K562 (cell line): ENCODE data around the gene ANK3. TPM values are rescaled to one million over a fixed set of nuclear protein-coding genes. Genes with fewer than 3 reads are reported as not detected.

Source experiments
- CCAR2 ChIP-seq: fragments of 200-400 bp; formaldehyde crosslinking; IDR thresholded peaks from 2 replicates; pipeline ENCODE4 v1.6.1; 2017; ENCODE audit warnings: mild to moderate bottlenecking, low read depth, low read length
- CREM ChIP-seq: IDR thresholded peaks from 2 replicates; pipeline ENCODE4 v1.6.1; 2014; ENCODE audit warnings: antibody characterized with exemption, low read depth
- FOXK1 ChIP-seq: sonication (generic); formaldehyde crosslinking; IDR thresholded peaks from 2 replicates; pipeline ENCODE4 v1.8.0; 2022; ENCODE audit warnings: missing genetic modification reagents, mild to moderate bottlenecking, borderline replicate concordance
- GABPA ChIP-seq: fragments of 200-800 bp; sonication (Bioruptor generic); conservative IDR thresholded peaks from 2 replicates; pipeline ENCODE4 v1.6.1; 2016; ENCODE audit warnings: low read depth, missing genetic modification characterization, missing compliant biosample characterization
- MBD2 ChIP-seq: sonication (generic); IDR thresholded peaks from 2 replicates; pipeline ENCODE4 v1.6.1; 2016; ENCODE audit warnings: low read depth, borderline replicate concordance
- NRF1 ChIP-seq, 2 experiments: fragments of 450-650 bp; IDR thresholded peaks in 1 of 2; conservative IDR thresholded peaks in 1 of 2; 2 replicates each; pipeline ENCODE4 v1.6.1; 2014; ENCODE audit warnings: mild to moderate bottlenecking in 2 of 2
- RBM34 ChIP-seq: fragments of 200-400 bp; formaldehyde crosslinking; IDR thresholded peaks from 2 replicates; pipeline ENCODE4 v1.6.1; 2018; ENCODE audit warnings: low read length, borderline replicate concordance; ENCODE audit not compliant: insufficient read depth
- SIN3A ChIP-seq, 2 experiments: fragments of 150-350 bp in 1 of 2; IDR thresholded peaks; 2 replicates each; pipeline ENCODE4 v1.6.1; 2011 to 2016; ENCODE audit warnings: borderline replicate concordance in 2 of 2, low read depth in 2 of 2, low read length in 2 of 2, mild to moderate bottlenecking in 2 of 2, moderate library complexity in 2 of 2; ENCODE audit not compliant: control insufficient read depth in 1 of 2
- polyA plus RNA-seq, 8 experiments: library from polyadenylated mRNA; depleted of rRNA in 4 of 8; stranded (reverse) in 5 of 8; unstranded in 3 of 8; fragments of >200 nt; fragmentation: Nextera tagmentation in 2 of 8; fragmentation: Illumina TruSeq in 1 of 8; extraction: Ambion mirVana in 2 of 8; extraction: Trizol in 1 of 8; gene quantifications; 2 replicates each; pipeline versions ENCODE4 v1.2.1 to v1.2.3, GENCODE V29; 2011 to 2014; ENCODE audit warnings: inconsistent platforms in 1 of 8, missing spikeins in 1 of 8
- total RNA-seq, 7 experiments: library from RNA; depleted of rRNA in 6 of 7; stranded (reverse); fragments of >200 nt in 6 of 7; fragmentation: Illumina TruSeq in 2 of 7; extraction: Trizol in 2 of 7; gene quantifications; 2 replicates each; pipeline versions ENCODE4 v1.2.1 to v1.2.3, GENCODE V29; 2011 to 2021; ENCODE audit warnings: low replicate concordance in 1 of 7
- TF ChIP-seq, protein P1 (sequence below): fragments of 250-450 bp; sonication (Bioruptor Pico); IDR thresholded peaks from 2 replicates; pipeline ENCODE4 v1.4.0; 2020
- TF ChIP-seq, protein P2 (sequence below): fragments of 450-650 bp; conservative IDR thresholded peaks from 2 replicates; pipeline ENCODE4 v1.6.1; 2016; ENCODE audit warnings: missing genetic modification characterization, low read depth, mild to moderate bottlenecking, control low read depth, missing compliant biosample characterization
- TF ChIP-seq, protein P3 (sequence below), 2 experiments: fragments of 150-350 bp in 1 of 2; IDR thresholded peaks; 2 replicates each; pipeline ENCODE4 v1.6.1; 2012 to 2016; ENCODE audit warnings: low read depth in 2 of 2, low read length in 2 of 2, mild to moderate bottlenecking in 1 of 2, moderate library complexity in 1 of 2
- TF ChIP-seq, protein P4 (sequence below): fragments of 250-450 bp; sonication (Bioruptor Pico); IDR thresholded peaks from 2 replicates; pipeline ENCODE4 v1.5.0; 2020; ENCODE audit warnings: mild to moderate bottlenecking, borderline replicate concordance

Gene ANK3
- total and polyA plus RNA-seq, 9 of the 15 experiments (the other 6 are each of a cell fraction or from before 2014, with no cell fraction given) = 10.0 to 32.3 (median 17.9) TPM

DNA sequence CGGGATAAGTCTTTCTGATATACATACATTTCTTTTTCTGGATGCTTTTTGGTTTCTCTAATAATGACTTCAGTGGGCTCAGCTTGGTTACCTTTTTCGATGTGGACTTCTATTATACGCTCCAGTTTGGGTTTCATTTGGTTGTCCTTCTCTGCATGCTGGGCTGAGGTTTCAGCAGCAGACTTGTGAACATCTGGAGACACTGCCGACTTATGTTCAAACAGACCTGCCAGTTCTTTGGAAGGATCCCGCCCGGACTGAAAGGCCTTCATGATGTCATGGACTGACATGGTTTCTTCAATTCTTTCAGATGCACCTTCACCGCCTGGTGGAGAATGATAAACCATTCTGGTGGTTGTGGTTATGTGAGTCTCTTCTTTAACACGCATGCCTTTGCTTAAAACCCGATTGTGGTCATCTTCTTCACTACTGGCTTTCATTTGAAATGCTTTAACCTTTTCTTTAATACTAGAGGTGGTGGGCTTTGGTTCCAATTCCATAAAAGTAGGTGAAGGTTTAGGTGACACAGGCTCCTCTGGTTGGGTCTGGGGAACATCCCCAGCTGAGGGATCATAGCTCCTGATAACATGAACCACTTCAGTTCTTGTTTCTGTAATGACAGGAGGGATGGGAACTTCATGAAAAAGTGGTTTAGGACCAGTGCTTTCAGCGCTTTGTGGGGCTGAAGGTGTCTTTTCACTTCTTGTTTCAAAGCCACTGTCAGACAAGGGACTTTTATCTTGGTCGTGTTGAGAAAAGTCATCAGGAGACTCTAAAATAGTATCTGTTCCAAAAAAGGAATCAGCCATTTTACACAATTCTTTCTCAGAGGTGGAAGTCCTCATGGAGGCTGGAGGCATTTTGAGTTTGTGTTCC, 315.7 kb downstream of the ANK3 start (continued):
- TF ChIP-seq, protein P1, sequence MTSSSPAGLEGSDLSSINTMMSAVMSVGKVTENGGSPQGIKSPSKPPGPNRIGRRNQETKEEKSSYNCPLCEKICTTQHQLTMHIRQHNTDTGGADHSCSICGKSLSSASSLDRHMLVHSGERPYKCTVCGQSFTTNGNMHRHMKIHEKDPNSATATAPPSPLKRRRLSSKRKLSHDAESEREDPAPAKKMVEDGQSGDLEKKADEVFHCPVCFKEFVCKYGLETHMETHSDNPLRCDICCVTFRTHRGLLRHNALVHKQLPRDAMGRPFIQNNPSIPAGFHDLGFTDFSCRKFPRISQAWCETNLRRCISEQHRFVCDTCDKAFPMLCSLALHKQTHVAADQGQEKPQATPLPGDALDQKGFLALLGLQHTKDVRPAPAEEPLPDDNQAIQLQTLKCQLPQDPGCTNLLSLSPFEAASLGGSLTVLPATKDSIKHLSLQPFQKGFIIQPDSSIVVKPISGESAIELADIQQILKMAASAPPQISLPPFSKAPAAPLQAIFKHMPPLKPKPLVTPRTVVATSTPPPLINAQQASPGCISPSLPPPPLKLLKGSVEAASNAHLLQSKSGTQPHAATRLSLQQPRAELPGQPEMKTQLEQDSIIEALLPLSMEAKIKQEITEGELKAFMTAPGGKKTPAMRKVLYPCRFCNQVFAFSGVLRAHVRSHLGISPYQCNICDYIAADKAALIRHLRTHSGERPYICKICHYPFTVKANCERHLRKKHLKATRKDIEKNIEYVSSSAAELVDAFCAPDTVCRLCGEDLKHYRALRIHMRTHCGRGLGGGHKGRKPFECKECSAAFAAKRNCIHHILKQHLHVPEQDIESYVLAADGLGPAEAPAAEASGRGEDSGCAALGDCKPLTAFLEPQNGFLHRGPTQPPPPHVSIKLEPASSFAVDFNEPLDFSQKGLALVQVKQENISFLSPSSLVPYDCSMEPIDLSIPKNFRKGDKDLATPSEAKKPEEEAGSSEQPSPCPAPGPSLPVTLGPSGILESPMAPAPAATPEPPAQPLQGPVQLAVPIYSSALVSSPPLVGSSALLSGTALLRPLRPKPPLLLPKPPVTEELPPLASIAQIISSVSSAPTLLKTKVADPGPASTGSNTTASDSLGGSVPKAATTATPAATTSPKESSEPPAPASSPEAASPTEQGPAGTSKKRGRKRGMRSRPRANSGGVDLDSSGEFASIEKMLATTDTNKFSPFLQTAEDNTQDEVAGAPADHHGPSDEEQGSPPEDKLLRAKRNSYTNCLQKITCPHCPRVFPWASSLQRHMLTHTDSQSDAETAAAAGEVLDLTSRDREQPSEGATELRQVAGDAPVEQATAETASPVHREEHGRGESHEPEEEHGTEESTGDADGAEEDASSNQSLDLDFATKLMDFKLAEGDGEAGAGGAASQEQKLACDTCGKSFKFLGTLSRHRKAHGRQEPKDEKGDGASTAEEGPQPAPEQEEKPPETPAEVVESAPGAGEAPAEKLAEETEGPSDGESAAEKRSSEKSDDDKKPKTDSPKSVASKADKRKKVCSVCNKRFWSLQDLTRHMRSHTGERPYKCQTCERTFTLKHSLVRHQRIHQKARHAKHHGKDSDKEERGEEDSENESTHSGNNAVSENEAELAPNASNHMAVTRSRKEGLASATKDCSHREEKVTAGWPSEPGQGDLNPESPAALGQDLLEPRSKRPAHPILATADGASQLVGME = no peak
- 0 out of 2 replicates have a peak, but pooled peaks have one; percentile 16 for TF ChIP-seq MBD2
- no peak for TF ChIP-seq RBM34
- TF ChIP-seq NRF1 (conservative IDR thresholded peaks at IDR 0.05 in 1 of 2, IDR thresholded peaks at IDR 0.05 in 1 of 2) = peak; percentile 59 to 60
- TF ChIP-seq, protein P2, sequence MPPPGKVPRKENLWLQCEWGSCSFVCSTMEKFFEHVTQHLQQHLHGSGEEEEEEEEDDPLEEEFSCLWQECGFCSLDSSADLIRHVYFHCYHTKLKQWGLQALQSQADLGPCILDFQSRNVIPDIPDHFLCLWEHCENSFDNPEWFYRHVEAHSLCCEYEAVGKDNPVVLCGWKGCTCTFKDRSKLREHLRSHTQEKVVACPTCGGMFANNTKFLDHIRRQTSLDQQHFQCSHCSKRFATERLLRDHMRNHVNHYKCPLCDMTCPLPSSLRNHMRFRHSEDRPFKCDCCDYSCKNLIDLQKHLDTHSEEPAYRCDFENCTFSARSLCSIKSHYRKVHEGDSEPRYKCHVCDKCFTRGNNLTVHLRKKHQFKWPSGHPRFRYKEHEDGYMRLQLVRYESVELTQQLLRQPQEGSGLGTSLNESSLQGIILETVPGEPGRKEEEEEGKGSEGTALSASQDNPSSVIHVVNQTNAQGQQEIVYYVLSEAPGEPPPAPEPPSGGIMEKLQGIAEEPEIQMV (tag) = no peak; the same call in 1 of the 2 replicates
- TF ChIP-seq FOXK1 (CRISPR knock-in tag) = no peak
- TF ChIP-seq, protein P3, sequence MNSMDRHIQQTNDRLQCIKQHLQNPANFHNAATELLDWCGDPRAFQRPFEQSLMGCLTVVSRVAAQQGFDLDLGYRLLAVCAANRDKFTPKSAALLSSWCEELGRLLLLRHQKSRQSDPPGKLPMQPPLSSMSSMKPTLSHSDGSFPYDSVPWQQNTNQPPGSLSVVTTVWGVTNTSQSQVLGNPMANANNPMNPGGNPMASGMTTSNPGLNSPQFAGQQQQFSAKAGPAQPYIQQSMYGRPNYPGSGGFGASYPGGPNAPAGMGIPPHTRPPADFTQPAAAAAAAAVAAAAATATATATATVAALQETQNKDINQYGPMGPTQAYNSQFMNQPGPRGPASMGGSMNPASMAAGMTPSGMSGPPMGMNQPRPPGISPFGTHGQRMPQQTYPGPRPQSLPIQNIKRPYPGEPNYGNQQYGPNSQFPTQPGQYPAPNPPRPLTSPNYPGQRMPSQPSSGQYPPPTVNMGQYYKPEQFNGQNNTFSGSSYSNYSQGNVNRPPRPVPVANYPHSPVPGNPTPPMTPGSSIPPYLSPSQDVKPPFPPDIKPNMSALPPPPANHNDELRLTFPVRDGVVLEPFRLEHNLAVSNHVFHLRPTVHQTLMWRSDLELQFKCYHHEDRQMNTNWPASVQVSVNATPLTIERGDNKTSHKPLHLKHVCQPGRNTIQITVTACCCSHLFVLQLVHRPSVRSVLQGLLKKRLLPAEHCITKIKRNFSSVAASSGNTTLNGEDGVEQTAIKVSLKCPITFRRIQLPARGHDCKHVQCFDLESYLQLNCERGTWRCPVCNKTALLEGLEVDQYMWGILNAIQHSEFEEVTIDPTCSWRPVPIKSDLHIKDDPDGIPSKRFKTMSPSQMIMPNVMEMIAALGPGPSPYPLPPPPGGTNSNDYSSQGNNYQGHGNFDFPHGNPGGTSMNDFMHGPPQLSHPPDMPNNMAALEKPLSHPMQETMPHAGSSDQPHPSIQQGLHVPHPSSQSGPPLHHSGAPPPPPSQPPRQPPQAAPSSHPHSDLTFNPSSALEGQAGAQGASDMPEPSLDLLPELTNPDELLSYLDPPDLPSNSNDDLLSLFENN (IDR thresholded peaks at IDR 0.05; ENCODE audit: low read depth in 2 of 2, low read length in 2 of 2) = no peak
- peak; percentile 36; the same call in 1 of the 2 replicates for TF ChIP-seq CREM
- TF ChIP-seq GABPA = no peak
- no peak for TF ChIP-seq CCAR2
- TF ChIP-seq SIN3A (IDR thresholded peaks at IDR 0.05; ENCODE audit: borderline replicate concordance in 2 of 2, control insufficient read depth in 1 of 2, low read depth in 2 of 2, low read length in 2 of 2) = no peak
- TF ChIP-seq, protein P4, sequence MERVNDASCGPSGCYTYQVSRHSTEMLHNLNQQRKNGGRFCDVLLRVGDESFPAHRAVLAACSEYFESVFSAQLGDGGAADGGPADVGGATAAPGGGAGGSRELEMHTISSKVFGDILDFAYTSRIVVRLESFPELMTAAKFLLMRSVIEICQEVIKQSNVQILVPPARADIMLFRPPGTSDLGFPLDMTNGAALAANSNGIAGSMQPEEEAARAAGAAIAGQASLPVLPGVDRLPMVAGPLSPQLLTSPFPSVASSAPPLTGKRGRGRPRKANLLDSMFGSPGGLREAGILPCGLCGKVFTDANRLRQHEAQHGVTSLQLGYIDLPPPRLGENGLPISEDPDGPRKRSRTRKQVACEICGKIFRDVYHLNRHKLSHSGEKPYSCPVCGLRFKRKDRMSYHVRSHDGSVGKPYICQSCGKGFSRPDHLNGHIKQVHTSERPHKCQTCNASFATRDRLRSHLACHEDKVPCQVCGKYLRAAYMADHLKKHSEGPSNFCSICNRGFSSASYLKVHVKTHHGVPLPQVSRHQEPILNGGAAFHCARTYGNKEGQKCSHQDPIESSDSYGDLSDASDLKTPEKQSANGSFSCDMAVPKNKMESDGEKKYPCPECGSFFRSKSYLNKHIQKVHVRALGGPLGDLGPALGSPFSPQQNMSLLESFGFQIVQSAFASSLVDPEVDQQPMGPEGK (CRISPR knock-in tag) = no peak
